ENCODE measurements around the gene AANAT. TPM values are rescaled to one million over a fixed set of nuclear protein-coding genes. Genes with fewer than 3 reads are reported as not detected.

The AANAT gene
- total RNA-seq, 1 experiment from 2014 or later: not detected

GRCh38 chr17:76426853-76427252 is 40.5 kb upstream of the AANAT start:
- BruUV-seq (replicated peaks): no TSS peak

More at GRCh38 chr17:76426853-76427252, 40.5 kb upstream of the AANAT start:
- H3K4me1 ChIP-seq (ENCODE audit: control insufficient read depth in 1 of 2, insufficient read depth in 2 of 2, low read length in 2 of 2): no peaks in the 10 kb centered on the region
- peaks cover 87% of the 10 kb centered on the region for H3K79me2 ChIP-seq (ENCODE audit: insufficient read depth, low read length)
- H2AFZ ChIP-seq (ENCODE audit: low read depth, low read length, poor library complexity, severe bottlenecking): no peak overlapping the region
- ChIA-PET RAD21 (ENCODE audit: low non-redundant PET in 1 of 2, low total read pairs in 2 of 2, uncharacterized antibody in 2 of 2, unreplicated experiment in 2 of 2) (no interaction called here), CTCF (interaction anchor here (1.4 to 1.7 kb wide), 2 partner anchors 32 to 80 kb away, joined by 3 to 5 read pairs; no protein-coding TSS in a partner anchor), POLR2A (no interaction called here)
- H3K36me3 ChIP-seq (ENCODE audit: control insufficient read depth in 1 of 2, insufficient read depth in 2 of 2, low read length in 2 of 2): no peaks in the 10 kb centered on the region
- H3K27ac ChIP-seq (ENCODE audit: low read depth, low read length): no peak overlapping the region
- no peak overlapping the region for H3K9ac ChIP-seq (ENCODE audit: low read length)
- H3K9me2 ChIP-seq (ENCODE audit: insufficient read depth): no peaks in the 10 kb centered on the region
- H3K4me3 ChIP-seq (replicated peaks in 1 of 2; ENCODE audit: low read depth in 1 of 2, low read length in 2 of 2): no peak overlapping the region
- DNase-seq (ENCODE audit: low read depth, low spot score) (no peak), ATAC-seq (no peak)
- intact Hi-C loops (cut with micrococcal nuclease): no loop called here
- peaks cover 4% of the 10 kb centered on the region; the same call in 1 of the 2 replicates for H4K20me1 ChIP-seq (ENCODE audit: insufficient read depth)
- H3K9me3 ChIP-seq (ENCODE audit: control insufficient read depth in 1 of 2, insufficient read depth in 1 of 2, low read depth in 1 of 2, low read length in 2 of 2): no peaks in the 10 kb centered on the region
- H3K4me2 ChIP-seq (ENCODE audit: low read length): no peak overlapping the region
- H3K27me3 ChIP-seq (ENCODE audit: insufficient read depth, low read length): no peaks in the 10 kb centered on the region
- TF ChIP-seq FOSL1 (IDR thresholded peaks at IDR 0.05; ENCODE audit: low read depth) (no peak), ELF1 (IDR thresholded peaks at IDR 0.05; ENCODE audit: borderline replicate concordance, low read depth) (no peak), SRF (IDR thresholded peaks at IDR 0.05; ENCODE audit: low read depth) (no peak), ATF3 (IDR thresholded peaks at IDR 0.05) (no peak), EZH2 (IDR thresholded peaks at IDR 0.05) (no peak), EZH2phosphoT487 (IDR thresholded peaks at IDR 0.05; ENCODE audit: borderline replicate concordance) (no peak), ZNF274 (IDR thresholded peaks at IDR 0.05; ENCODE audit: low read depth, low read length) (no peak), SIN3A (IDR thresholded peaks at IDR 0.05; ENCODE audit: low read depth) (no peak), JUND (IDR thresholded peaks at IDR 0.05) (no peak), YY1 (IDR thresholded peaks at IDR 0.05; ENCODE audit: extremely low read depth, insufficient replicate concordance, low read depth, low read length) (no peak)
- TF ChIP-seq, protein P1, sequence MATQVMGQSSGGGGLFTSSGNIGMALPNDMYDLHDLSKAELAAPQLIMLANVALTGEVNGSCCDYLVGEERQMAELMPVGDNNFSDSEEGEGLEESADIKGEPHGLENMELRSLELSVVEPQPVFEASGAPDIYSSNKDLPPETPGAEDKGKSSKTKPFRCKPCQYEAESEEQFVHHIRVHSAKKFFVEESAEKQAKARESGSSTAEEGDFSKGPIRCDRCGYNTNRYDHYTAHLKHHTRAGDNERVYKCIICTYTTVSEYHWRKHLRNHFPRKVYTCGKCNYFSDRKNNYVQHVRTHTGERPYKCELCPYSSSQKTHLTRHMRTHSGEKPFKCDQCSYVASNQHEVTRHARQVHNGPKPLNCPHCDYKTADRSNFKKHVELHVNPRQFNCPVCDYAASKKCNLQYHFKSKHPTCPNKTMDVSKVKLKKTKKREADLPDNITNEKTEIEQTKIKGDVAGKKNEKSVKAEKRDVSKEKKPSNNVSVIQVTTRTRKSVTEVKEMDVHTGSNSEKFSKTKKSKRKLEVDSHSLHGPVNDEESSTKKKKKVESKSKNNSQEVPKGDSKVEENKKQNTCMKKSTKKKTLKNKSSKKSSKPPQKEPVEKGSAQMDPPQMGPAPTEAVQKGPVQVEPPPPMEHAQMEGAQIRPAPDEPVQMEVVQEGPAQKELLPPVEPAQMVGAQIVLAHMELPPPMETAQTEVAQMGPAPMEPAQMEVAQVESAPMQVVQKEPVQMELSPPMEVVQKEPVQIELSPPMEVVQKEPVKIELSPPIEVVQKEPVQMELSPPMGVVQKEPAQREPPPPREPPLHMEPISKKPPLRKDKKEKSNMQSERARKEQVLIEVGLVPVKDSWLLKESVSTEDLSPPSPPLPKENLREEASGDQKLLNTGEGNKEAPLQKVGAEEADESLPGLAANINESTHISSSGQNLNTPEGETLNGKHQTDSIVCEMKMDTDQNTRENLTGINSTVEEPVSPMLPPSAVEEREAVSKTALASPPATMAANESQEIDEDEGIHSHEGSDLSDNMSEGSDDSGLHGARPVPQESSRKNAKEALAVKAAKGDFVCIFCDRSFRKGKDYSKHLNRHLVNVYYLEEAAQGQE (IDR thresholded peaks at IDR 0.05; ENCODE audit: low read depth): no peak
- TF ChIP-seq, protein P2, sequence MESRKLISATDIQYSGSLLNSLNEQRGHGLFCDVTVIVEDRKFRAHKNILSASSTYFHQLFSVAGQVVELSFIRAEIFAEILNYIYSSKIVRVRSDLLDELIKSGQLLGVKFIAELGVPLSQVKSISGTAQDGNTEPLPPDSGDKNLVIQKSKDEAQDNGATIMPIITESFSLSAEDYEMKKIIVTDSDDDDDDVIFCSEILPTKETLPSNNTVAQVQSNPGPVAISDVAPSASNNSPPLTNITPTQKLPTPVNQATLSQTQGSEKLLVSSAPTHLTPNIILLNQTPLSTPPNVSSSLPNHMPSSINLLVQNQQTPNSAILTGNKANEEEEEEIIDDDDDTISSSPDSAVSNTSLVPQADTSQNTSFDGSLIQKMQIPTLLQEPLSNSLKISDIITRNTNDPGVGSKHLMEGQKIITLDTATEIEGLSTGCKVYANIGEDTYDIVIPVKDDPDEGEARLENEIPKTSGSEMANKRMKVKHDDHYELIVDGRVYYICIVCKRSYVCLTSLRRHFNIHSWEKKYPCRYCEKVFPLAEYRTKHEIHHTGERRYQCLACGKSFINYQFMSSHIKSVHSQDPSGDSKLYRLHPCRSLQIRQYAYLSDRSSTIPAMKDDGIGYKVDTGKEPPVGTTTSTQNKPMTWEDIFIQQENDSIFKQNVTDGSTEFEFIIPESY (IDR thresholded peaks at IDR 0.05; ENCODE audit: extremely low read depth, insufficient replicate concordance, low read length): no peak
